GM19438 (cell line): ENCODE data around the gene HOXD4.

Experiments used
- ATAC-seq: cut with Tn5 transposase; IDR thresholded peaks from one replicate; pipeline ENCODE4 v1.9.1; 2021; ENCODE audit warnings: low read depth; ENCODE audit not compliant: unreplicated experiment

HOXD4 gene

GRCh38 chr2:176186024-176186423 lies 34.7 kb downstream of the HOXD4 start:
- no peak for ATAC-seq

GRCh38 chr2:176187200-176187898 lies 36.0 kb downstream of the HOXD4 start:
- ATAC-seq: no peak

GRCh38 chr2:176187899-176188773 lies 36.8 kb downstream of the HOXD4 start, which contains the start of gene HOXD1:
HOXD1 (plus strand) TSS chr2:176188668; CDS start chr2:176188802, 134 bp downstream.
- ATAC-seq: peak; percentile 65

- peak; percentile 25 for ATAC-seq
Measured at GRCh38 chr2:176188774-176189680, 37.7 kb downstream of the HOXD4 start.

GRCh38 chr2:176189681-176190641 lies 38.6 kb downstream of the HOXD4 start:
- ATAC-seq: no peak

- no peak for ATAC-seq
Measured at GRCh38 chr2:176192351-176192750, 41.0 kb downstream of the HOXD4 start.

- no peak for ATAC-seq
Measured at GRCh38 chr2:176193048-176193447, 41.7 kb downstream of the HOXD4 start.

- no peak for ATAC-seq
Measured at GRCh38 chr2:176199902-176200301, 48.6 kb downstream of the HOXD4 start.

- no peak for ATAC-seq
Measured at GRCh38 chr2:176200971-176201370, 49.6 kb downstream of the HOXD4 start.

GRCh38 chr2:176202491-176202890 lies 51.1 kb downstream of the HOXD4 start:
- ATAC-seq: no peak
